Measurements from ENCODE around the gene CHRFAM7A.
"Not testable (repeated sequence)": the region's sequence is repeated elsewhere in the genome, so short reads cannot be mapped to it uniquely, and the experiment has no call there.

Gene CHRFAM7A

DNA sequence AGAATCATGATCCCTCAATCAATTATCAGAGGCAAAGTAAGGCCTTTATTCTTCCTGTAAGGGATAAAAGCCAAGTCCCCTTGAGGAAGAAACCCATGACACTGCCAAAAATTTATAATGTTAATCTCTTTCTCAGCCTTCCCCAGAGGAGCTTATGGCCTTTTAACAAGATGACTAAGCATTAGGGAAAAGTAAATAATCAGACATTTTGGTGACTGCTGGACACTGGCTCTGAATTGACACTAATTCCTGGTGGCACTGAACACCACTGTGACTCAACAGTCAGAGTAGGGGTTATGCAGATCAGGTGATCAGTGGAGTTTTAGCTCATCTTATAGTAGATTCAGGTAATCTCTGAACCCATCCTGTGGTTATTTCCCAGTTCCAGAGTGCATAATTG is 82.8 kb downstream of the CHRFAM7A start:
- not testable (repeated sequence) for DNase-seq
